ENCODE measurements around the gene DYNC1LI2. TPM values are rescaled to one million over a fixed set of nuclear protein-coding genes. Genes with fewer than 3 reads are reported as not detected.

DYNC1LI2 gene
- total and polyA plus RNA-seq, 9 of the 15 experiments (the other 6 are each of a cell fraction or from before 2014, with no cell fraction given) = 5.1 to 48.9 (median 38.2) TPM

DNA sequence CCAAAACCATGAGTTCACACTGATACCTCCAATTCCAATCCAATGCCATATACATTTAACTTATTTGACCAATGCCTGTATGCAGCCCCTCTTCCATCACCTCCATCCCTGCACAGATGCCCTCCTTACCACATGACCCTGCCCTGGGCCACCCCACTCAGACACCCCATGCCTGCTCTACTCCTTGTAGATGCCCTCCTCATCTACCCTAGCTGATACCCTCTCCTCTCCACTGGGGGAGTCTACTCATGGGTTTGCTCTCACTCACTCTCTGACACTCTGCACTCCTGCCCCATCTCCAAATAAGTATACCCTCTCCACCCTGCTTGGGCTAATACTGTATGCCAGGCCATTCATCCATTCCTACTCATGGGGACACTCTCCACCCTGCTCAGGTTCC, 38.9 kb downstream of the DYNC1LI2 start:
- peaks cover 3% of the 10 kb centered on the region; the same call in 1 of the 3 replicates for H3K36me3 ChIP-seq (ENCODE audit: control insufficient read depth, insufficient read depth, low read length)
- no peaks in the 10 kb centered on the region for H3K9me1 ChIP-seq (ENCODE audit: control insufficient read depth, insufficient read depth, low read length)
- FAIRE-seq = no peak
- H3K79me2 ChIP-seq (ENCODE audit: control insufficient read depth, insufficient read depth, low read length) = no peaks in the 10 kb centered on the region
- no peak for ATAC-seq
- no peaks in the 10 kb centered on the region for H4K20me1 ChIP-seq (replicated peaks; ENCODE audit: control insufficient read depth, insufficient read depth, low read length)
- intact Hi-C loops (cut with micrococcal nuclease) (no loop called here), in situ Hi-C loops (cut with MboI) (no loop called here)
- POLR2A ChIA-PET = interaction anchor here (1.2 kb wide), 2 partner anchors 9 to 14 kb away, joined by 3 to 6 read pairs; no protein-coding TSS in a partner anchor
- no peak overlapping the region for H3K4me3 ChIP-seq
- no peak overlapping the region for H3K4me2 ChIP-seq (ENCODE audit: insufficient read depth, low read length)
- H3K9me3 ChIP-seq (replicated peaks; ENCODE audit: control insufficient read depth, insufficient read depth, low read depth, low read length) = 0 out of 2 replicates have a peak, but pooled peaks cover 1% of the 10 kb centered on the region
- CTCF ChIA-PET (ENCODE audit: low intra/inter-chr PET ratio) = no interaction called here
- no peak for DNase-seq (ENCODE audit: extremely low read depth in 1 of 4, low spot score in 3 of 4)
- no peak for TF ChIP-seq RCOR1 (IDR thresholded peaks at IDR 0.05; ENCODE audit: borderline replicate concordance in 1 of 2, low read depth in 2 of 2, low read length in 2 of 2)
- TF ChIP-seq, protein P1, sequence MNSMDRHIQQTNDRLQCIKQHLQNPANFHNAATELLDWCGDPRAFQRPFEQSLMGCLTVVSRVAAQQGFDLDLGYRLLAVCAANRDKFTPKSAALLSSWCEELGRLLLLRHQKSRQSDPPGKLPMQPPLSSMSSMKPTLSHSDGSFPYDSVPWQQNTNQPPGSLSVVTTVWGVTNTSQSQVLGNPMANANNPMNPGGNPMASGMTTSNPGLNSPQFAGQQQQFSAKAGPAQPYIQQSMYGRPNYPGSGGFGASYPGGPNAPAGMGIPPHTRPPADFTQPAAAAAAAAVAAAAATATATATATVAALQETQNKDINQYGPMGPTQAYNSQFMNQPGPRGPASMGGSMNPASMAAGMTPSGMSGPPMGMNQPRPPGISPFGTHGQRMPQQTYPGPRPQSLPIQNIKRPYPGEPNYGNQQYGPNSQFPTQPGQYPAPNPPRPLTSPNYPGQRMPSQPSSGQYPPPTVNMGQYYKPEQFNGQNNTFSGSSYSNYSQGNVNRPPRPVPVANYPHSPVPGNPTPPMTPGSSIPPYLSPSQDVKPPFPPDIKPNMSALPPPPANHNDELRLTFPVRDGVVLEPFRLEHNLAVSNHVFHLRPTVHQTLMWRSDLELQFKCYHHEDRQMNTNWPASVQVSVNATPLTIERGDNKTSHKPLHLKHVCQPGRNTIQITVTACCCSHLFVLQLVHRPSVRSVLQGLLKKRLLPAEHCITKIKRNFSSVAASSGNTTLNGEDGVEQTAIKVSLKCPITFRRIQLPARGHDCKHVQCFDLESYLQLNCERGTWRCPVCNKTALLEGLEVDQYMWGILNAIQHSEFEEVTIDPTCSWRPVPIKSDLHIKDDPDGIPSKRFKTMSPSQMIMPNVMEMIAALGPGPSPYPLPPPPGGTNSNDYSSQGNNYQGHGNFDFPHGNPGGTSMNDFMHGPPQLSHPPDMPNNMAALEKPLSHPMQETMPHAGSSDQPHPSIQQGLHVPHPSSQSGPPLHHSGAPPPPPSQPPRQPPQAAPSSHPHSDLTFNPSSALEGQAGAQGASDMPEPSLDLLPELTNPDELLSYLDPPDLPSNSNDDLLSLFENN (IDR thresholded peaks at IDR 0.05; ENCODE audit: low read depth in 2 of 2, low read length in 2 of 2) = no peak
- no TSS peak for BruUV-seq (replicated peaks)
- H3K4me1 ChIP-seq (replicated peaks in 1 of 2; ENCODE audit: control insufficient read depth in 2 of 2, insufficient read depth in 2 of 2, low read length in 2 of 2) = no peaks in the 10 kb centered on the region
- H3K9ac ChIP-seq (ENCODE audit: insufficient read depth in 1 of 2, low read depth in 2 of 2, low read length in 2 of 2) = no peak overlapping the region
- no peaks in the 10 kb centered on the region; a peak in 1 of 5 replicates for H3K27me3 ChIP-seq (ENCODE audit: control insufficient read depth in 2 of 2, insufficient read depth in 2 of 2, low read length in 2 of 2)
- no peak overlapping the region for H2AFZ ChIP-seq (ENCODE audit: low read depth, low read length)
- H3K27ac ChIP-seq (ENCODE audit: extremely low read depth, low read depth, low read length) = no peak overlapping the region

Data from K562 (cell line).